LNCaP clone FGC (cell line): ENCODE results near the gene TREH.

Experiments
- DNase-seq: peaks from one replicate; pipeline ENCODE4 v3.0.0-alpha.2; 2011; ENCODE audit warnings: low read depth
- H3K4me3 ChIP-seq: 2 replicates; pipeline ENCODE4 v1.5.1; 2011; ENCODE audit warnings: mild to moderate bottlenecking, low read depth, low read length, control low read depth
- CTCF ChIP-seq: IDR thresholded peaks from 2 replicates; pipeline ENCODE4 v1.5.1; 2012; ENCODE audit warnings: mild to moderate bottlenecking; ENCODE audit not compliant: control insufficient read depth, insufficient read depth; ENCODE audit errors: extremely low read depth

TREH gene

GRCh38 chr11:118670063-118670462 is 9.4 kb downstream of the TREH start:
- no peak overlapping the region for H3K4me3 ChIP-seq
- no peak for TF ChIP-seq CTCF
- DNase-seq: no peak

DNA sequence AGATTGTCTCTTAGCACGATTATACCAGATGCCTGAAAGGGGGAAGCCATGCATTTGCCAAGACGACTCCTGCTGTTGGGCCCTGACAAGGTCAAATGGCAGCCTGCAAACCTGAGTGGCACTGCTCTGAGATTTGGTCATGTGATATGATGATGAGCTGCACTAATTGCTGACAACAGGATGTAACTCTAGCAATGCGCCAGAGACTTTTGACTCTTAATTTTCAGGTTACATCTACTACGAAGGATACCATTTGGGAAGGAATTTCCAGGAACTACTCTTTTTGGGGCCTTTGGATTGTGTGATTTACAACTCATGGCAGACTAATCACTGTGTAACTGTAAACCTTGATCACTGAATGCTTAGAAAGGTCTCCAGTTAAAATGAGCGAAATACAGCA is 13.1 kb downstream of the TREH start:
- DNase-seq: no peak
- no peak overlapping the region for H3K4me3 ChIP-seq
- no peak for TF ChIP-seq CTCF

DNA sequence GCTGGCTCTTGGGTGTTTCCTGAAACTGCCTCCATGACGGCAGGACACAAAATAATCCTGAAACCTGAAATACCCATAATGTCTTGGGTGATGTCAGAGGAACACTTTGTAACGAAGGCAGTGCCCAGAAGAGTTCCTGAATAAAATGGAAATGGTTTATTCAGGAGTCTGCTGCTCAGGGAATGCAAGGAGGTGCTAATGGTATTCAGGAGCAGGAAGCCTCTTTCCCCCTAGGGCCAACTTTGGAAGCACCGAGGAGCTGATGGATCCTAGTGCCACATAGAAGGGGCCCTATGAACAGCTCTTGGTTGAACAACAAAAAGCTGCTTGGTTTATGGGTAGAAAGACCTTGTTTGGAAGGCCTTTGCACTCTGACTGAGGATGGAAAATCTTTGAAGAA is 15.5 kb downstream of the TREH start:
- no peak for TF ChIP-seq CTCF
- H3K4me3 ChIP-seq: no peak overlapping the region
- DNase-seq: no peak

GRCh38 chr11:118663381-118663780 is 16.1 kb downstream of the TREH start:
- DNase-seq: no peak
- H3K4me3 ChIP-seq: no peak overlapping the region
- TF ChIP-seq CTCF: no peak

DNA sequence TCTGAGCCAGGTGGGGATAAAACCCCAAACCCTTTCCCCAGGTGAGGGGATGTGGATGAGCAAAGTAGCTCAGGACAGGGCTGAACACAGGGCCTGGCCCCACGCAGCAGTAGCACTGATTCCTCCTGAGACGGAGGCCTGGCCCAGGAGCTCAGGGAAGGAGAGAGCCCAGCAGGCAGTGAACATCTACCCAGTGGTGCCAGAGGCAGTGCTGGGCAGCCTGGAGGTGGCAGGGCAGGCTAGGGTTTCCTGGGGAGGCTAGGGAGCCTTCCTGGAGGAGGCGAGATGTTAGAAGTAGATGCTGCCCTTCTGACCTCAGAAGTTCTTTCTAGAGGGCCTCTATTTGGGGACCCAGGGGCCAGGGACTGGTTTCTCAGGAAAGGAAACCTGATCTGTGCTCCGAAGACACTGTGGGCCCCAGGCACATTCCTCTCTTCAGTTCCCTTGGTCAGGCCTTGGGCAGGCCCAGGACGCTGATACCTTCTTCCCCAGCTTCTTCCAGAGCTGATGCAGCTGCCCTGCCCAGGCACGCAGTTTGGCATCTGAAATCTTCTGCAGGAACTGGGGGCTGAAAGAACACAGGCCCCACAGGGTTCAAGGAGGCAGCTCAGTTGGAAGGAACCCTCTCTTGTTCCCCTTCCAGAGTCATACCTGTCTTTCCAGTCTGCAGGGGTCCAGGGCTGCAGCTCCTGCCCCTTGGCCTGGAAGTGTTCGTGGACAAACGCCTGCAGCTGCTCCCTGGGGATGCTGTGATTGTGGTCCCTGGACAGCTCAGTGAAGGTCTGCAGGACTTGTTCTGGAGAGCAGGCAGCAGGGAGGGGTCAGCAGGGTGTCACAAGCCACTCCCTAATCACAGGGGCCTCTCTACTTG is 16.8 kb downstream of the TREH start:
- H3K4me3 ChIP-seq: no peak overlapping the region
- no peak for DNase-seq
- no peak for TF ChIP-seq CTCF

- H3K4me3 ChIP-seq: no peak overlapping the region
- TF ChIP-seq CTCF: no peak
These were observed 17.8 kb downstream of the TREH start for GRCh38 chr11:118661425-118662301.

More at GRCh38 chr11:118661425-118662301, 17.8 kb downstream of the TREH start:
- no peak for DNase-seq
